HepG2 (cell line): ENCODE results near the gene NARF. TPM values are rescaled to one million over a fixed set of nuclear protein-coding genes. Genes with fewer than 3 reads are reported as not detected.

Experiments used
- ARNTL ChIP-seq: sonication (generic); formaldehyde crosslinking; IDR thresholded peaks from 2 replicates; pipeline ENCODE4 v1.4.0; 2020; ENCODE audit warnings: mild to moderate bottlenecking, missing genetic modification reagents
- BRD4 ChIP-seq: sonication (generic); formaldehyde crosslinking; IDR thresholded peaks from 2 replicates; pipeline ENCODE4 v1.4.0; 2020; ENCODE audit warnings: missing genetic modification reagents
- CHD4 ChIP-seq: fragments of 200-600 bp; sonication (generic); IDR thresholded peaks from 2 replicates; pipeline ENCODE4 v1.7.0; 2017; ENCODE audit warnings: mild to moderate bottlenecking, low read length, borderline replicate concordance
- FOXC1 ChIP-seq: sonication (generic); formaldehyde crosslinking; IDR thresholded peaks from 2 replicates; pipeline ENCODE4 v1.8.0; 2022; ENCODE audit warnings: mild to moderate bottlenecking, missing genetic modification reagents, borderline replicate concordance
- IRF9 ChIP-seq: sonication (generic); formaldehyde crosslinking; IDR thresholded peaks from 2 replicates; pipeline ENCODE4 v1.8.0; 2022; ENCODE audit warnings: missing genetic modification reagents, mild to moderate bottlenecking, borderline replicate concordance
- JUND ChIP-seq: sonication (generic); formaldehyde crosslinking; IDR thresholded peaks from 2 replicates; pipeline ENCODE4 v1.8.0; 2022; ENCODE audit warnings: mild to moderate bottlenecking, missing genetic modification reagents
- MAFG ChIP-seq: sonication (generic); formaldehyde crosslinking; IDR thresholded peaks from 2 replicates; pipeline ENCODE4 v1.5.1; 2020; ENCODE audit warnings: mild to moderate bottlenecking, missing genetic modification reagents
- MYC ChIP-seq: sonication (generic); formaldehyde crosslinking; IDR thresholded peaks from 2 replicates; pipeline ENCODE4 v1.9.0; 2021; ENCODE audit warnings: missing genetic modification reagents, borderline replicate concordance
- NR3C1 ChIP-seq: sonication (generic); formaldehyde crosslinking; IDR thresholded peaks from 2 replicates; pipeline ENCODE4 v1.4.0; 2020; ENCODE audit warnings: missing genetic modification reagents
- PHF20 ChIP-seq: sonication (generic); formaldehyde crosslinking; IDR thresholded peaks from 2 replicates; pipeline ENCODE4 v1.5.0; 2020; ENCODE audit warnings: mild to moderate bottlenecking, missing genetic modification reagents
- RBM39 ChIP-seq: fragments of 200-400 bp; formaldehyde crosslinking; IDR thresholded peaks from one replicate; pipeline ENCODE4 v1.6.1; 2018; ENCODE audit warnings: antibody characterized with exemption, mild to moderate bottlenecking, low read depth, low read length; ENCODE audit not compliant: poor library complexity, severe bottlenecking
- RFXANK ChIP-seq: IDR thresholded peaks from 2 replicates; pipeline ENCODE4 v1.6.1; 2016
- U2AF1 ChIP-seq: fragments of 200-400 bp; formaldehyde crosslinking; optimal IDR thresholded peaks from 2 replicates; pipeline ENCODE3; 2017; ENCODE audit warnings: mild to moderate bottlenecking, low read depth, low read length
- ZBTB39 ChIP-seq: sonication (generic); formaldehyde crosslinking; IDR thresholded peaks from 2 replicates; pipeline ENCODE4 v1.5.0; 2020; ENCODE audit warnings: missing genetic modification reagents
- ZBTB4 ChIP-seq: sonication (generic); formaldehyde crosslinking; IDR thresholded peaks from 2 replicates; pipeline ENCODE4 v1.4.0; 2020; ENCODE audit warnings: missing genetic modification reagents, mild to moderate bottlenecking, borderline replicate concordance
- ZFX ChIP-seq: sonication (generic); formaldehyde crosslinking; IDR thresholded peaks from 2 replicates; pipeline ENCODE4 v1.4.0; 2020; ENCODE audit warnings: mild to moderate bottlenecking, low read depth, missing genetic modification reagents, moderate library complexity
- ZIK1 ChIP-seq: sonication (generic); formaldehyde crosslinking; IDR thresholded peaks from 2 replicates; pipeline ENCODE4 v1.5.0; 2020; ENCODE audit warnings: mild to moderate bottlenecking, low read depth, missing genetic modification reagents, borderline replicate concordance
- ZMYM3 ChIP-seq: sonication (generic); formaldehyde crosslinking; IDR thresholded peaks from 2 replicates; pipeline ENCODE4 v1.5.1; 2020; ENCODE audit warnings: mild to moderate bottlenecking, missing genetic modification reagents
- ZMYM4 ChIP-seq: sonication (generic); formaldehyde crosslinking; IDR thresholded peaks from 2 replicates; pipeline ENCODE4 v1.8.1; 2023; ENCODE audit warnings: mild to moderate bottlenecking, missing genetic modification reagents
- ZNF232 ChIP-seq: sonication (generic); formaldehyde crosslinking; IDR thresholded peaks from 2 replicates; pipeline ENCODE4 v1.4.0; 2020; ENCODE audit warnings: missing genetic modification reagents, borderline replicate concordance
- ZNF468 ChIP-seq: sonication (generic); formaldehyde crosslinking; IDR thresholded peaks from 2 replicates; pipeline ENCODE4 v1.8.0; 2022; ENCODE audit warnings: mild to moderate bottlenecking, moderate library complexity, missing genetic modification reagents
- ZNF564 ChIP-seq: sonication (generic); formaldehyde crosslinking; IDR thresholded peaks from 2 replicates; pipeline ENCODE4 v1.8.1; 2023; ENCODE audit warnings: mild to moderate bottlenecking, missing genetic modification reagents
- ZNF569 ChIP-seq: sonication (generic); formaldehyde crosslinking; IDR thresholded peaks from 2 replicates; pipeline ENCODE4 v1.5.0; 2020; ENCODE audit warnings: mild to moderate bottlenecking, missing genetic modification reagents, moderate library complexity, borderline replicate concordance
- ZNF740 ChIP-seq: sonication (generic); formaldehyde crosslinking; IDR thresholded peaks from 2 replicates; pipeline ENCODE4 v1.4.0; 2020; ENCODE audit warnings: missing genetic modification reagents
- ZNF761 ChIP-seq: sonication (generic); formaldehyde crosslinking; conservative IDR thresholded peaks from 2 replicates; pipeline ENCODE4 v1.4.0; 2020; ENCODE audit warnings: mild to moderate bottlenecking, missing genetic modification reagents
- ZNF788 ChIP-seq: sonication (generic); formaldehyde crosslinking; IDR thresholded peaks from 2 replicates; pipeline ENCODE4 v1.5.0; 2020; ENCODE audit warnings: mild to moderate bottlenecking, missing genetic modification reagents, borderline replicate concordance
- polyA plus RNA-seq, 8 experiments: library from polyadenylated mRNA; depleted of rRNA in 3 of 8; stranded (reverse) in 7 of 8; unstranded in 1 of 8; fragments of >200 nt; fragmentation: Illumina TruSeq in 4 of 8; extraction: Trizol in 4 of 8; gene quantifications; 2 replicates each; pipeline versions ENCODE4 v1.2.1 to v1.2.3, GENCODE V29; 2011 to 2016; ENCODE audit warnings: low read depth in 4 of 8, missing spikeins in 1 of 8, mixed read lengths in 1 of 8; ENCODE audit not compliant: insufficient read depth in 1 of 8
- total RNA-seq, 5 experiments: library from RNA; depleted of rRNA; stranded (reverse); fragments of >200 nt; fragmentation: Illumina TruSeq; extraction: Trizol; gene quantifications; 2 replicates each; pipeline ENCODE4 v1.2.3, GENCODE V29; 2016; ENCODE audit warnings: low read depth in 1 of 5

The NARF gene
- total and polyA plus RNA-seq, 2 of the 13 experiments (the other 11 are each of a cell fraction or from before 2014, with no cell fraction given): 61.1 to 144 TPM

GRCh38 chr17:82527898-82528297 is 69.4 kb downstream of the NARF start (continued):
- TF ChIP-seq ZIK1 (CRISPR knock-in tag): no peak
- TF ChIP-seq ZBTB4 (CRISPR knock-in tag): no peak
- no peak for TF ChIP-seq MAFG (CRISPR knock-in tag)
- TF ChIP-seq ZFX (CRISPR knock-in tag): peak; percentile 26; the same call in 1 of the 2 replicates
- no peak for TF ChIP-seq ZNF468 (CRISPR knock-in tag)
- no peak for TF ChIP-seq U2AF1
- TF ChIP-seq BRD4: no peak
- 0 out of 2 replicates have a peak, but pooled peaks have one; percentile 35 for TF ChIP-seq ZNF232 (CRISPR knock-in tag)
- no peak for TF ChIP-seq ARNTL (CRISPR knock-in tag)
- TF ChIP-seq NR3C1 (CRISPR knock-in tag): no peak
- no peak for TF ChIP-seq ZNF564 (CRISPR knock-in tag)
- no peak for TF ChIP-seq ZNF569 (CRISPR knock-in tag)
- no peak for TF ChIP-seq MYC (CRISPR knock-in tag)
- TF ChIP-seq IRF9: no peak
- TF ChIP-seq ZMYM3 (CRISPR knock-in tag): 0 out of 2 replicates have a peak, but pooled peaks have one; percentile 28
- TF ChIP-seq ZMYM4: no peak
- TF ChIP-seq FOXC1 (CRISPR knock-in tag): no peak
- no peak for TF ChIP-seq ZNF788 (CRISPR knock-in tag)
- no peak for TF ChIP-seq CHD4
- TF ChIP-seq ZNF761: 0 out of 2 replicates have a peak, but pooled peaks have one; percentile 34
- TF ChIP-seq RBM39: no peak
- no peak for TF ChIP-seq JUND (CRISPR knock-in tag)
- no peak for TF ChIP-seq PHF20 (CRISPR knock-in tag)
- TF ChIP-seq RFXANK (CRISPR knock-in tag): no peak
- TF ChIP-seq ZNF740 (CRISPR knock-in tag): no peak
- TF ChIP-seq ZBTB39 (CRISPR knock-in tag): no peak
